ENCODE measurements around the gene FITM1. TPM values are rescaled to one million over a fixed set of nuclear protein-coding genes. Genes with fewer than 3 reads are reported as not detected.

FITM1 gene
- total and polyA plus RNA-seq, 2 experiments from 2014 or later, result 0.53 TPM; not detected in 1

DNA sequence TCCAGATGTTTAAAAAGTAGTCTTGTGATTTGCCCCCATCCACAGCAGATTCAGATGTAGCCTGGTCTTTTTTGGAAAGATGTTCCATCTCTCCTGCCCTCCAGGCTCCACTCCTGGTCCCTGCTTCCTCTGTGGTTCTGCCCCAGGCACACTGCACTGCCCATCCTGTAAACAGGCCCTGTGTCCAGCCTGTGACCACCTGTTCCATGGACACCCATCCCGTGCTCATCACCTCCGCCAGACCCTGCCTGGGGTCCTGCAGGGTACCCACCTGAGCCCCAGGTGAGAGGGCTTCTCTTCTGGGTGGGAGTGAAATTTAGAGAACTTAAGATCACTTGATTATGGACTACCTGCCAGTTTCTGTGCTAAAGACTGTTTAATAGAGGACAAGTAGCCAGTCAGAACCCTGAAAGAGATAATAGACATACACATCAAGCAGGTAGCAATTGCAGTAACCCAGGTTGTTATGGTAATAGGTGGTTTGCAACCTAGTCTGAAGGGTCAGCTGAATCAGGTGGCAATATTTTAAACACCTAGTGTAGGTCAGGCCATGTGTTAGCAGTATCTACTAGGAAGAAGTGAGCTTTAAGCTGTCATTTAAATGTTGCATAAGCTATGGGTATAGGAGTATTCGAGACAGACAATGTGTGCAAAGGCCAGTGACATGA lies 19.0 kb downstream of the FITM1 start:
- ATAC-seq (no peak), DNase-seq (ENCODE audit: low spot score) (no peak)
- Mint-ChIP-seq H3K27ac (no peak overlapping the region), H3K4me3 (peak overlapping the region; percentile 99; the same call in 2 of the 3 replicates), H3K27me3 (ENCODE audit: insufficient read depth, low read depth, poor library complexity) (peaks cover 11% of the 10 kb centered on the region), H3K36me3 (ENCODE audit: low read depth) (peaks cover 61% of the 10 kb centered on the region), H3K9me3 (no peaks in the 10 kb centered on the region; the same call in 2 of the 3 replicates), H3K4me1 (peaks cover 21% of the 10 kb centered on the region)
- H3F3A ChIP-seq (replicated peaks; ENCODE audit: low read depth), result no peaks in the 10 kb centered on the region
- no peak for TF ChIP-seq EZH2phosphoT487 (IDR thresholded peaks at IDR 0.05; ENCODE audit: unreplicated experiment)
- TF ChIP-seq POLR2AphosphoS5 (IDR thresholded peaks at IDR 0.05; ENCODE audit: low read depth), result no peak
- no peak for TF ChIP-seq ZNF331 (CRISPR knock-in tag; IDR thresholded peaks at IDR 0.05; ENCODE audit: low read depth)
- TF ChIP-seq NANOG (IDR thresholded peaks at IDR 0.05; ENCODE audit: borderline replicate concordance), result no peak
- TF ChIP-seq, protein P1, sequence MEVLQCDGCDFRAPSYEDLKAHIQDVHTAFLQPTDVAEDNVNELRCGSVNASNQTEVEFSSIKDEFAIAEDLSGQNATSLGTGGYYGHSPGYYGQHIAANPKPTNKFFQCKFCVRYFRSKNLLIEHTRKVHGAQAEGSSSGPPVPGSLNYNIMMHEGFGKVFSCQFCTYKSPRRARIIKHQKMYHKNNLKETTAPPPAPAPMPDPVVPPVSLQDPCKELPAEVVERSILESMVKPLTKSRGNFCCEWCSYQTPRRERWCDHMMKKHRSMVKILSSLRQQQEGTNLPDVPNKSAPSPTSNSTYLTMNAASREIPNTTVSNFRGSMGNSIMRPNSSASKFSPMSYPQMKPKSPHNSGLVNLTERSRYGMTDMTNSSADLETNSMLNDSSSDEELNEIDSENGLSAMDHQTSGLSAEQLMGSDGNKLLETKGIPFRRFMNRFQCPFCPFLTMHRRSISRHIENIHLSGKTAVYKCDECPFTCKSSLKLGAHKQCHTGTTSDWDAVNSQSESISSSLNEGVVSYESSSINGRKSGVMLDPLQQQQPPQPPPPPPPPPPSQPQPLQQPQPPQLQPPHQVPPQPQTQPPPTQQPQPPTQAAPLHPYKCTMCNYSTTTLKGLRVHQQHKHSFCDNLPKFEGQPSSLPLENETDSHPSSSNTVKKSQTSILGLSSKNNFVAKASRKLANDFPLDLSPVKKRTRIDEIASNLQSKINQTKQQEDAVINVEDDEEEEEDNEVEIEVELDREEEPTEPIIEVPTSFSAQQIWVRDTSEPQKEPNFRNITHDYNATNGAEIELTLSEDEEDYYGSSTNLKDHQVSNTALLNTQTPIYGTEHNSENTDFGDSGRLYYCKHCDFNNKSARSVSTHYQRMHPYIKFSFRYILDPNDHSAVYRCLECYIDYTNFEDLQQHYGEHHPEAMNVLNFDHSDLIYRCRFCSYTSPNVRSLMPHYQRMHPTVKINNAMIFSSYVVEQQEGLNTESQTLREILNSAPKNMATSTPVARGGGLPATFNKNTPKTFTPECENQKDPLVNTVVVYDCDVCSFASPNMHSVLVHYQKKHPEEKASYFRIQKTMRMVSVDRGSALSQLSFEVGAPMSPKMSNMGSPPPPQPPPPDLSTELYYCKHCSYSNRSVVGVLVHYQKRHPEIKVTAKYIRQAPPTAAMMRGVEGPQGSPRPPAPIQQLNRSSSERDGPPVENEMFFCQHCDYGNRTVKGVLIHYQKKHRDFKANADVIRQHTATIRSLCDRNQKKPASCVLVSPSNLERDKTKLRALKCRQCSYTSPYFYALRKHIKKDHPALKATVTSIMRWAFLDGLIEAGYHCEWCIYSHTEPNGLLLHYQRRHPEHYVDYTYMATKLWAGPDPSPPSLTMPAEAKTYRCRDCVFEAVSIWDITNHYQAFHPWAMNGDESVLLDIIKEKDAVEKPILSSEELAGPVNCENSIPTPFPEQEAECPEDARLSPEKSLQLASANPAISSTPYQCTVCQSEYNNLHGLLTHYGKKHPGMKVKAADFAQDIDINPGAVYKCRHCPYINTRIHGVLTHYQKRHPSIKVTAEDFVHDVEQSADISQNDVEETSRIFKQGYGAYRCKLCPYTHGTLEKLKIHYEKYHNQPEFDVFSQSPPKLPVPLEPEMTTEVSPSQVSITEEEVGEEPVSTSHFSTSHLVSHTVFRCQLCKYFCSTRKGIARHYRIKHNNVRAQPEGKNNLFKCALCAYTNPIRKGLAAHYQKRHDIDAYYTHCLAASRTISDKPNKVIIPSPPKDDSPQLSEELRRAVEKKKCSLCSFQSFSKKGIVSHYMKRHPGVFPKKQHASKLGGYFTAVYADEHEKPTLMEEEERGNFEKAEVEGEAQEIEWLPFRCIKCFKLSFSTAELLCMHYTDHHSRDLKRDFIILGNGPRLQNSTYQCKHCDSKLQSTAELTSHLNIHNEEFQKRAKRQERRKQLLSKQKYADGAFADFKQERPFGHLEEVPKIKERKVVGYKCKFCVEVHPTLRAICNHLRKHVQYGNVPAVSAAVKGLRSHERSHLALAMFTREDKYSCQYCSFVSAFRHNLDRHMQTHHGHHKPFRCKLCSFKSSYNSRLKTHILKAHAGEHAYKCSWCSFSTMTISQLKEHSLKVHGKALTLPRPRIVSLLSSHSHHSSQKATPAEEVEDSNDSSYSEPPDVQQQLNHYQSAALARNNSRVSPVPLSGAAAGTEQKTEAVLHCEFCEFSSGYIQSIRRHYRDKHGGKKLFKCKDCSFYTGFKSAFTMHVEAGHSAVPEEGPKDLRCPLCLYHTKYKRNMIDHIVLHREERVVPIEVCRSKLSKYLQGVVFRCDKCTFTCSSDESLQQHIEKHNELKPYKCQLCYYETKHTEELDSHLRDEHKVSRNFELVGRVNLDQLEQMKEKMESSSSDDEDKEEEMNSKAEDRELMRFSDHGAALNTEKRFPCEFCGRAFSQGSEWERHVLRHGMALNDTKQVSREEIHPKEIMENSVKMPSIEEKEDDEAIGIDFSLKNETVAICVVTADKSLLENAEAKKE (CRISPR knock-in tag; IDR thresholded peaks at IDR 0.05), result no peak
- TF ChIP-seq, protein P2, sequence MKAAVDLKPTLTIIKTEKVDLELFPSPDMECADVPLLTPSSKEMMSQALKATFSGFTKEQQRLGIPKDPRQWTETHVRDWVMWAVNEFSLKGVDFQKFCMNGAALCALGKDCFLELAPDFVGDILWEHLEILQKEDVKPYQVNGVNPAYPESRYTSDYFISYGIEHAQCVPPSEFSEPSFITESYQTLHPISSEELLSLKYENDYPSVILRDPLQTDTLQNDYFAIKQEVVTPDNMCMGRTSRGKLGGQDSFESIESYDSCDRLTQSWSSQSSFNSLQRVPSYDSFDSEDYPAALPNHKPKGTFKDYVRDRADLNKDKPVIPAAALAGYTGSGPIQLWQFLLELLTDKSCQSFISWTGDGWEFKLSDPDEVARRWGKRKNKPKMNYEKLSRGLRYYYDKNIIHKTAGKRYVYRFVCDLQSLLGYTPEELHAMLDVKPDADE (IDR thresholded peaks at IDR 0.05), result no peak
- no peak for TF ChIP-seq EZH2 (IDR thresholded peaks at IDR 0.05; ENCODE audit: low read depth, unreplicated experiment)
- no peaks in the 10 kb centered on the region for H3K9me2 ChIP-seq (ENCODE audit: insufficient read depth)
- H3K27ac ChIP-seq (ENCODE audit: low read depth), result no peak overlapping the region
- no peaks in the 10 kb centered on the region for H3K27me3 ChIP-seq (ENCODE audit: insufficient read depth)
- peaks cover 31% of the 10 kb centered on the region for H3K36me3 ChIP-seq (ENCODE audit: insufficient read depth)
- H4K20me1 ChIP-seq (replicated peaks; ENCODE audit: insufficient read depth), result peaks cover 7% of the 10 kb centered on the region; the same call in 1 of the 2 replicates
- H2AFZ ChIP-seq, result no peak overlapping the region
- H3K4me1 ChIP-seq (ENCODE audit: insufficient read depth), result peaks cover 12% of the 10 kb centered on the region
- H3K79me2 ChIP-seq (replicated peaks; ENCODE audit: insufficient read depth), result peaks cover 38% of the 10 kb centered on the region
- H3K4me2 ChIP-seq, result no peak overlapping the region
- H3K4me3 ChIP-seq, result no peak overlapping the region
